Mesenchymal stem cell (in vitro differentiated cells and primary cell): ENCODE measurements around the gene ITGA2.

Source experiments
- DNase-seq: peaks from one replicate; pipeline ENCODE4 v3.0.0-alpha.2; 2013
- H2AFZ ChIP-seq: one replicate; pipeline ENCODE4 v1.6.1; 2013; ENCODE audit warnings: low read depth, mild to moderate bottlenecking, control low read depth, inconsistent platforms, low read length, moderate library complexity
- H2AK5ac ChIP-seq: 2 replicates; pipeline ENCODE4 v1.6.1; 2013; ENCODE audit warnings: low read length, moderate library complexity, mild to moderate bottlenecking, inconsistent platforms; ENCODE audit not compliant: severe bottlenecking
- H2BK120ac ChIP-seq: one replicate; pipeline ENCODE4 v1.6.1; 2013; ENCODE audit warnings: low read depth, mild to moderate bottlenecking, inconsistent platforms, low read length, moderate library complexity
- H2BK12ac ChIP-seq, 2 experiments: one replicate each; pipeline ENCODE4 v1.6.1; 2013; ENCODE audit warnings: inconsistent platforms in 2 of 2, low read length in 2 of 2, mild to moderate bottlenecking in 2 of 2, moderate library complexity in 2 of 2, control low read depth in 1 of 2
- H2BK15ac ChIP-seq: one replicate; pipeline ENCODE4 v1.6.1; 2013; ENCODE audit warnings: mild to moderate bottlenecking, low read depth, inconsistent platforms; ENCODE audit not compliant: poor library complexity, severe bottlenecking
- H2BK5ac ChIP-seq: 2 replicates; pipeline ENCODE4 v1.6.1; 2013; ENCODE audit warnings: low read depth, mild to moderate bottlenecking, low read length, control low read depth, inconsistent platforms; ENCODE audit not compliant: poor library complexity, severe bottlenecking
- H3K14ac ChIP-seq, 2 experiments: one replicate each; pipeline ENCODE4 v1.6.1; 2013; ENCODE audit warnings: inconsistent platforms in 2 of 2, low read length in 2 of 2, control low read depth in 1 of 2, mild to moderate bottlenecking in 1 of 2, moderate library complexity in 1 of 2
- H3K18ac ChIP-seq, 2 experiments: one replicate each; pipeline ENCODE4 v1.6.1; 2013; ENCODE audit warnings: inconsistent platforms in 2 of 2, low read length in 2 of 2, control low read depth in 1 of 2, low read depth in 1 of 2, mild to moderate bottlenecking in 1 of 2
- H3K23ac ChIP-seq, 2 experiments: one replicate each; pipeline ENCODE4 v1.6.1; 2013; ENCODE audit warnings: inconsistent platforms in 2 of 2, low read length in 2 of 2, mild to moderate bottlenecking in 2 of 2, moderate library complexity in 2 of 2, control low read depth in 1 of 2
- H3K27ac ChIP-seq: 2 replicates; pipeline ENCODE4 v1.5.1; 2013; ENCODE audit warnings: mild to moderate bottlenecking, moderate library complexity, low read length, control low read depth, inconsistent platforms; ENCODE audit not compliant: poor library complexity, severe bottlenecking
- H3K27me3 ChIP-seq, 2 experiments: 2 replicates each; pipeline versions ENCODE4 v1.6.1 to v1.7.0; 2013; ENCODE audit warnings: low read length in 2 of 2, mild to moderate bottlenecking in 2 of 2, moderate library complexity in 2 of 2, control low read depth in 1 of 2, inconsistent platforms in 1 of 2; ENCODE audit not compliant: control insufficient read depth in 1 of 2, insufficient read depth in 1 of 2
- H3K36me3 ChIP-seq, 2 experiments: 2 replicates each; pipeline versions ENCODE4 v1.6.1 to v1.7.0; 2013; ENCODE audit warnings: low read length in 2 of 2, control low read depth in 1 of 2, inconsistent platforms in 1 of 2, low read depth in 1 of 2, mild to moderate bottlenecking in 1 of 2; ENCODE audit not compliant: insufficient read depth in 2 of 2, control insufficient read depth in 1 of 2
- H3K4ac ChIP-seq, 2 experiments: one replicate each; pipeline ENCODE4 v1.6.1; 2013; ENCODE audit warnings: inconsistent platforms in 2 of 2, low read length in 2 of 2, mild to moderate bottlenecking in 2 of 2, moderate library complexity in 2 of 2, control low read depth in 1 of 2, low read depth in 1 of 2
- H3K4me1 ChIP-seq: 2 replicates; pipeline ENCODE4 v1.6.1; 2013; ENCODE audit warnings: low read depth, low read length, control low read depth; ENCODE audit not compliant: control insufficient read depth, insufficient read depth
- H3K4me2 ChIP-seq: 2 replicates; pipeline ENCODE4 v1.6.1; 2013; ENCODE audit warnings: low read length, mild to moderate bottlenecking, inconsistent platforms; ENCODE audit not compliant: poor library complexity, severe bottlenecking
- H3K4me3 ChIP-seq, 2 experiments: 2 replicates each; pipeline versions ENCODE4 v1.5.1 to v1.7.0; 2013; ENCODE audit warnings: low read length in 2 of 2, mild to moderate bottlenecking in 2 of 2, control low read depth in 1 of 2, low read depth in 1 of 2; ENCODE audit not compliant: insufficient read depth in 1 of 2
- H3K79me1 ChIP-seq: replicated peaks from 2 replicates; pipeline ENCODE4 v1.6.1; 2013; ENCODE audit warnings: mild to moderate bottlenecking, control low read depth, low read length, inconsistent platforms; ENCODE audit not compliant: poor library complexity, severe bottlenecking
- H3K9ac ChIP-seq: 2 replicates; pipeline ENCODE4 v1.7.0; 2013; ENCODE audit warnings: mild to moderate bottlenecking, low read length, moderate library complexity
- H3K9me3 ChIP-seq: 2 replicates; pipeline ENCODE4 v1.7.0; 2013; ENCODE audit warnings: mild to moderate bottlenecking, low read length; ENCODE audit not compliant: control insufficient read depth
- H4K8ac ChIP-seq: one replicate; pipeline ENCODE4 v1.6.1; 2013; ENCODE audit warnings: inconsistent platforms, mild to moderate bottlenecking, low read length, moderate library complexity
- H4K91ac ChIP-seq: one replicate; pipeline ENCODE4 v1.6.1; 2013; ENCODE audit warnings: mild to moderate bottlenecking, low read length, inconsistent platforms
- WGBS: methylation state at CpG from one replicate; pipeline ENCODE4 v1.1.7; 2013; ENCODE audit warnings: mixed read lengths; 5-methylcytosine and 5-hydroxymethylcytosine counted together

Gene ITGA2

DNA sequence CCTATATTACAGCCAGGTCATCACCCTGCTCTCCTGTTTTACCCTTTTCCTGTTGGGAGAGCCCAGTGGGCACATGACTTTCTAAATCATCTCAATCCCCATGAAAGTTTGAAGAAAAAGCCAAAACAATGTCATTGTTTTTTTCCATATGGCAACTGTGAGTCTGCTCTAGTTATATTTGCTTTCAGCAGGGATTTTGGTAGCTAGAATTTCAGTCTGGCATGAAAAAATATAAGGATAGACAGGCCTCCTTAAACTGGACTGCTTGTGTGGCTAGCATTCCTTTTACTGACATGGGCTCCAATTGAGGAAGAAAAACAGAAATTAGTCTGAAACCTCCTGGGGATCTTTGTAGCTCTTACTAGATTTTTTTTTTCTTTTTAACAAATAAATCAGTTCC lies 94.8 kb downstream of the ITGA2 start:
- H3K9ac ChIP-seq, result no peak overlapping the region
- H2AK5ac ChIP-seq, result no peak overlapping the region
- no peak overlapping the region for H3K14ac ChIP-seq
- no peak overlapping the region for H3K18ac ChIP-seq
- no peaks in the 10 kb centered on the region for H3K9me3 ChIP-seq
- no peak overlapping the region for H3K4me2 ChIP-seq
- no peak overlapping the region for H2BK120ac ChIP-seq
- no peak overlapping the region for H4K8ac ChIP-seq
- no peak overlapping the region for H2AFZ ChIP-seq
- H2BK12ac ChIP-seq, result no peak overlapping the region
- H3K4ac ChIP-seq, result no peak overlapping the region
- no peak overlapping the region for H3K27ac ChIP-seq
- no peaks in the 10 kb centered on the region for H3K27me3 ChIP-seq
- no peak overlapping the region for H3K4me3 ChIP-seq
- no peak overlapping the region for H2BK15ac ChIP-seq
- no peak for DNase-seq
- H3K79me1 ChIP-seq, result no peaks in the 10 kb centered on the region
- peaks cover 3 to 70% of the 10 kb centered on the region in 2 experiments for H3K36me3 ChIP-seq
- H4K91ac ChIP-seq, result no peak overlapping the region
- H3K4me1 ChIP-seq, result no peaks in the 10 kb centered on the region
- H3K23ac ChIP-seq, result no peak overlapping the region
- no peak overlapping the region for H2BK5ac ChIP-seq

DNA sequence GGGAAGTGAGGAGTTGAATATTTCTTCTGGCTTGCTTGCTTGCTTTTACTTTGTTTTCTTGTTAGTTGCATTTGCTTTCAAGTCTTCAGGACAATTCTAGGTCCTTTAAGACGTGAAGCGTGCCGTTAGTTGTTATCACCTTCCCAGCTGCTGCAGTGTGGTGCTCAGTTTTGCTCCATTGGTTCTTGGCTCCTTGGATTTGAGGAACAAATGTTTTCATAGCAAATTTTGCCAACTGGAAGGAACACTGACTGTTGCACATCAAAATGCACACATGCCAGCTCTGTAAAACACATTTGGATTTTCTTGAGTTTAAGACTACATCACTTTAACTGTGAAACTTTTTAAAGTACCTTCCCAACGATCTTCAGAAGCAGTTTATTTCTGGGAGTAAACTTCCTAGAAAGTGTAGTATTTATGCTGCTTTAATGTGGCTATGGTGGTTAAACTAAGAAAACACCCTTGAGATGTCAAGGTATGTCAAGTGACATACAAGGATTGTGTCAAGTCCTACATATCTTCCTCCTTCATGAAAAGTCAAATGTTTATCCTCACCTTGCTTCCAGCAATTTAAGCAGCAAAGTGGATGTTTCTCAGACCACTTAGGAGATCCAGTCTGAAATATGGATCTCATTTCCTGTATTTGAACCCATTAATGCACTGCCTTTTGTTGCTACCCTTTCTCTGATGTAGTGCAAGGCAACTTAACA lies 95.5 kb downstream of the ITGA2 start:
- WGBS, result 96% methylated on average over 3 of the region's 4 CpGs
- H3K4ac ChIP-seq, result no peak overlapping the region
- no peaks in the 10 kb centered on the region for H3K4me1 ChIP-seq
- no peak overlapping the region for H2BK12ac ChIP-seq
- H3K27me3 ChIP-seq, result no peaks in the 10 kb centered on the region
- no peak overlapping the region for H3K4me3 ChIP-seq
- H4K91ac ChIP-seq, result no peak overlapping the region
- no peak overlapping the region for H3K14ac ChIP-seq
- no peak overlapping the region for H4K8ac ChIP-seq
- no peak overlapping the region for H3K4me2 ChIP-seq
- no peak for DNase-seq
- no peak overlapping the region for H2BK15ac ChIP-seq
- H2BK5ac ChIP-seq, result no peak overlapping the region
- H2AFZ ChIP-seq, result no peak overlapping the region
- no peaks in the 10 kb centered on the region for H3K9me3 ChIP-seq
- no peak overlapping the region for H3K9ac ChIP-seq
- no peak overlapping the region for H3K18ac ChIP-seq
- H2AK5ac ChIP-seq, result no peak overlapping the region
- no peak overlapping the region for H2BK120ac ChIP-seq
- H3K23ac ChIP-seq, result no peak overlapping the region
- peaks cover 3 to 67% of the 10 kb centered on the region in 2 experiments for H3K36me3 ChIP-seq
- H3K79me1 ChIP-seq, result no peaks in the 10 kb centered on the region
- H3K27ac ChIP-seq, result no peak overlapping the region

DNA sequence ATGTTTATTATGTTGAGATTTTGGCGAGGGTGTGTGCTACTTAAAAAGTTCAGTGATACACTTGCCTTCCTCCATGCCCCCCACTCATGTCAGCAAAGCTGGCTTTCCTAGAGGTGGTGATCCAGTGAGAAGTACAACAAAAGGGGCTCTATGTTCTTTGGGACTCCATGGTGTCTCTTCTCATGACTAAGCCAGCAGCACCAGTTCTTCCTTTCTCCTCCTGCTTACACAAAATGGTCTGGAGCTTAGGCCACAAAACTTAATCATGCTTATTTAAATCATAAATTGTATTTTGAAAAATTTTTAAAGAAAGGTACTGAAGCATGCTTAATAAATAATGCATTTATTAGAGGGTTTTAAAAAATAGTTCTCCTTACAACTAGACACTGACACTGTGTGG lies 98.0 kb downstream of the ITGA2 start:
- no CpG with 5 or more reads among the region's 1 CpG for WGBS
- Histone ChIP-seq H2BK12ac (no peak overlapping the region), H2AFZ (no peak overlapping the region), H4K91ac (no peak overlapping the region), H3K4me3 (no peak overlapping the region), H3K14ac (no peak overlapping the region), H3K27me3 (no peaks in the 10 kb centered on the region), H3K9ac (no peak overlapping the region), H3K23ac (no peak overlapping the region), H2AK5ac (no peak overlapping the region), H3K18ac (no peak overlapping the region), H3K9me3 (no peaks in the 10 kb centered on the region), H2BK120ac (no peak overlapping the region), H3K4me1 (peaks cover 3% of the 10 kb centered on the region), H3K36me3 (peaks cover 3 to 55% of the 10 kb centered on the region in 2 experiments), H3K79me1 (no peaks in the 10 kb centered on the region), H2BK5ac (no peak overlapping the region), H4K8ac (no peak overlapping the region), H3K4ac (no peak overlapping the region), H3K27ac (no peak overlapping the region), H2BK15ac (no peak overlapping the region), H3K4me2 (no peak overlapping the region)
- DNase-seq, result no peak

DNA sequence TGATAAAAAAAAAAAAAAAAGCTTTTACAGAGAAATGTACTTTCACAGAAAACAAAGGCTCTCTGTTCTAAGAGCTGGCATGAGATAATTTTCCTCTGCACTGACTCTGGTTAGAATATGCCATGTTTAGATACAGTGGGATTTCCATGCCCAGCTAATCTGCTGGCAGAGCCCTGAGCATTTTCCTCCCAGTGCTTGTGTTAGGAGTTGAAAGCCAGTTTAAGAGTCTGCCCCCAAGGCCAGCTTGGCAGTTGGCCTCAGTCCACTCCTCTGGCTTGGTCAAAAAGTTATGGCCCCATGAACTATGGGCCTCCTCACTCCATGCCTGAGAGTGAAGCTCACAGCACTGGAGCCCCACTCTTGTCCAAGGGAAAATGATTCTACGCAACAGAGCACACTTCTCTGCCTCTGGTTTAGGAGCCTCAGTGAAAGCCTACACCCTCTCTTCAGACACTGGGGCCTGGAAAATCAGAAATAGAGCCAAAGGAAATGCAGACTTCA lies 98.5 kb downstream of the ITGA2 start:
- peaks cover 3 to 54% of the 10 kb centered on the region in 2 experiments for H3K36me3 ChIP-seq
- no peak overlapping the region for H2BK5ac ChIP-seq
- H2AK5ac ChIP-seq, result no peak overlapping the region
- H3K27me3 ChIP-seq, result no peaks in the 10 kb centered on the region
- no peak overlapping the region for H2AFZ ChIP-seq
- no peak overlapping the region for H3K9ac ChIP-seq
- no peak overlapping the region for H4K91ac ChIP-seq
- no peak overlapping the region for H3K4me3 ChIP-seq
- no peak overlapping the region for H2BK15ac ChIP-seq
- no peak for DNase-seq
- H3K27ac ChIP-seq, result no peak overlapping the region
- no peak overlapping the region for H4K8ac ChIP-seq
- no peak overlapping the region for H3K18ac ChIP-seq
- no peak overlapping the region for H2BK120ac ChIP-seq
- H3K4me2 ChIP-seq, result no peak overlapping the region
- no peak overlapping the region for H3K4ac ChIP-seq
- H3K9me3 ChIP-seq, result no peaks in the 10 kb centered on the region
- H3K79me1 ChIP-seq, result no peaks in the 10 kb centered on the region
- H3K14ac ChIP-seq, result no peak overlapping the region
- no peak overlapping the region for H3K23ac ChIP-seq
- H3K4me1 ChIP-seq, result peaks cover 3% of the 10 kb centered on the region
- 89% methylated on average over 1 of the region's 1 CpG for whole genome bisulfite sequencing
- no peak overlapping the region for H2BK12ac ChIP-seq
